GM18858 (cell line): ENCODE data around the gene KCNV2.
"Not testable (repeated sequence)": the region's sequence is repeated elsewhere in the genome, so short reads cannot be mapped to it uniquely, and the experiment has no call there.

Source experiments
- ATAC-seq: cut with Tn5 transposase; IDR thresholded peaks from one replicate; pipeline ENCODE4 v1.9.1; 2021; ENCODE audit not compliant: unreplicated experiment

KCNV2 gene

GRCh38 chr9:2717385-2717784 is at the start of gene KCNV2:
Gene KCNV2 (plus strand): TSS chr9:2717510. CDS start chr9:2717740, 230 bp downstream.
- ATAC-seq = no peak

DNA sequence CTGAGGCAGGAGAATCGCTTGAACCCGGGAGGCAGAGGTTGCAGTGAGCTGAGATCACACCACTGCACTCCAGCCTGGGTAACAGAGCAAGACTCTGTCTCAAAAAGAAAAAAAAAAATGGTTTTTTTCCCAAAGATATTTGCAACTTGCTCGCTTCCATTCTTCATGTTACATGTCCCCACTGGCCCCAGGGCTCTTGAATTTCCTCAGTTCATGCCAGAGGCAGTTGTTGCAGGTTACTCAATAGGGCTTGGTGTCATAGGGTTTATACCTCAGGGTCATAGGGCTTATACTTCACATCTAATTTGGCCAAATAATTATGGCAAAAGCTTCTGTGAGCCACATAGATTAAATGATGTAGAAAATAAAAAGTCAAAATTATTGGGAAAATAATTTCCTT is 44.1 kb upstream of the KCNV2 start:
- ATAC-seq = no peak

DNA sequence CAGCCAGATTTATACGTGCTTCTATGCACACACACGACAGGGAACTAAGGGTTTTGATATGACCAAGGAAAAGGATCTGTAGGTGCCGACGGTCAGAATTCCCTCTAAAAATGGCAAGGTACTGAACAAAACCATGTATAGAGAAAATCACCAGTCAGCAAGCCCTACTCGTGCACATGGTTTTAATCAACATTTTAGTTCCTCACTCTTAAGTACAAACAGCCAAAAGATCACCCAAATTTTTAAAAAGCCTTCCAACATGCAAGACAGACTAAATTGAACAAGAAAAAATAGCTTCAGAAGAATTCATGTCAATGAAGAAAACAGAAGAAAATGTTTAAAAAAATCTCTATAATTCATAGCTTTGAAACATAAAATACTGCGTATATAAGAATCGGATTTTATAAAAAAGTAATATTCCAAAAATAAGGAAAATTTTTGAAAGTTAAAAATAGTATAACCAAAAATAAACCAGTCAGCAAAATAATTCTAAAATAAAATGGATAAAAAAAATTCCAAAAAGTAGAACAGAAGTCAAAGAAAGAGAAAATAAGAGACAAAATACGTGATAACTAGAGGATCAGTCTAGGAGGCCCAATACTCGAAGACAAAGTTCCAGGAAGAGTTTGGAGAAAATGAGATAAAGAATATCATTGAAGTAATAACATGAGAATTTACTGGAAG is 43.0 kb upstream of the KCNV2 start:
- no peak for ATAC-seq

DNA sequence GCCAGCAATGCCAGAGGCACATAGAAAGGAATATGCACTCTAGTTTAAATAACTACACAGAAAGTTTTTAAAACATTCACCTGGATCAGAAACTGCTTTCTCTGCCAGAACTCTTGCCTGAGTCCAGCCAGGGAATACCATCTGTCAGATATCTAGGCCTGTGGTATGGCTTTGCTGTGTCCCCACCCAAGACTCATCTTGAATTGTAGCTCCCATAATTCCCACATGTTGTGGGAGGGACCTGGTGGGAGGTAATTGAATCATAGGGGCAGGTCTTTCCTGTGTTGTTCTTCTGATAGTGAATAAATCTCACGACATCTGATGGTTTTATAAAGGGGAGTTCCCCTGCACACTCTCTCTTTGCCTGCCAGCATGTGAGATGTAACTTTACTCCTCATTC is 41.5 kb upstream of the KCNV2 start:
- ATAC-seq = no peak

- ATAC-seq = no peak
Measured at GRCh38 chr9:2676466-2676865, 40.8 kb upstream of the KCNV2 start.

DNA sequence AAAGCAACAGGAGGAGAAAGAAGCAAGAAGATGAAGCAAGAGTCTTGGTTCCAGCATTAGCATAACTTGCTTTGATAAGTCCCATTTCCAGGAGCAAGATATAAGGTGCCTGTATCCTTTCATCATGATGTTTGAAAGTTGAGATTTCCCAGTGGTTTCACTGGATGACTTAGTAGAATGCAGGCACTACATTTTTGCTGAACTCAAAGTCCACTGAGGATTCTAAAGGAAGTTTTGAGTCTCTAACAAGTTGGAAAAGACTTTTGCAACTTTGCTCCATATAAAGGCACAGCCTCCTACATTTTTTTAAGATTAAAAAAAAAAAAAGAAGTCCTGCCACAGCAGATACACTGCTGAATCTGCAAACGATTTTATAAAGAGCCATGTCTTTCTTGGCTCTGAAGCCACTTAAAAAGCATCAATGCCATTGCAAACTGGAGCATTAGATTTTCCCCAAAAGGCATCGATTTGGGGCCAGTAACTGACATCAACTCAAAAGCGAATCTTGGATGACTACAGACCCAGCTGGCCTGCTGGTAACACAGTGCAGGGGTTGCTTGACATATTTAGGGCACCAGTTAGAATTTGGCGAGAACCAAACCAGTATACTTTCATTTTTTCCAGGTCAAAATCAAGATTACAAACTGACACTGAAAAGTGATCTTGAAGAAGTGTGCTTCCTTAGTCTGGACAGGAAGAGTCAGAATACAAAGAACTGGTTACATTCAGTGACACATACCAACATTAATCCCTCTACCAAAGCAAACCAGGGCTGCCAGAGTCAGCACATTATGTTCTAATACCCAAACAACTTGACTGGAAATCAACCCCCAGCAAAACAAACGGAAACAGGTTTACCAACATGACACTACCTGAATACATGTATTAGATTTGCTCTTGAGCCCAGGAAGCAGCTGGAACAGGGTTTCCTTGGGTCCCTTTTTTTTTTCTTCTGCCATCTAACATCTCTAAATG is 39.1 kb upstream of the KCNV2 start:
- no peak for ATAC-seq

DNA sequence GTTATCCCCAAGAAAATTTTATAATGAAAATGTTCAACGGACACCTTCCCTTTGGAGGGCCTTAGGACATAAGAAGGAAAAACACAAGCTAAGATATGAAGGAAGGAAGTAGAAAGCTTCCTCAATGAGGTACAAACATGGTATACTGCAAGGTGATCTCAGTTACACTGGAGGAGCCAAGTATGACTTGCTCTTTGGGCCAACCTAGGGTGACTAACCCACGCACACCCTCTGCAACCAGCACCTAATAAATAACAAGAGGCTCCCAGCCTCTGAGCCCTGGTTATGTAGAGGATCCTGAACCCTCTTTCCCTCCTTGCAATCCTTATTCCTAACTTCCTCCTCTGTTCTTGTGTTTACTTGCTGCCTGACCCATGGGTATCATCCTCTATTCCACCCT is 38.3 kb upstream of the KCNV2 start:
- no peak for ATAC-seq

- ATAC-seq = no peak
Measured at GRCh38 chr9:2681981-2682380, 35.3 kb upstream of the KCNV2 start.

GRCh38 chr9:2686911-2687310 is 30.4 kb upstream of the KCNV2 start:
- ATAC-seq = no peak

- ATAC-seq = no peak
Measured at GRCh38 chr9:2688636-2689035, 28.7 kb upstream of the KCNV2 start.

GRCh38 chr9:2691212-2691611 is 26.1 kb upstream of the KCNV2 start:
- no peak for ATAC-seq

DNA sequence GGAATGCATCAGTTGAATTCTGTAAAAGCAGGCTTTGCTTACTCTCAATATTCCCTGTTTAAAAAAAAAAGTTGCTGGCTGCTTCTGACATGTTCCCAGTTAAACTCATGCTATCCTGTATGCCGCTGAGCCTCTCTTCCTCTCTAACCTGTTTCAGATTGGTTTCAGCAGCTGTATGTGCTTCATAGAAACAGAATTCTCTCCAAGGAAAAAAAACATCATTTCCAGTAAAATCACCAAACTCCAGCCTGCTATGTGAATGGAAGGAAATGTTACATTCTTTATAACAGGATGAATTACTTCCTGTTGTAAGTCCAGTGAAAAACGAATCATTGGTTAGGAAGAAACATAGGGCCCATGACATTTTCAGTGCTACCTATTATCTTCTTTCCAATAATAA is 25.7 kb upstream of the KCNV2 start:
- ATAC-seq = no peak

DNA sequence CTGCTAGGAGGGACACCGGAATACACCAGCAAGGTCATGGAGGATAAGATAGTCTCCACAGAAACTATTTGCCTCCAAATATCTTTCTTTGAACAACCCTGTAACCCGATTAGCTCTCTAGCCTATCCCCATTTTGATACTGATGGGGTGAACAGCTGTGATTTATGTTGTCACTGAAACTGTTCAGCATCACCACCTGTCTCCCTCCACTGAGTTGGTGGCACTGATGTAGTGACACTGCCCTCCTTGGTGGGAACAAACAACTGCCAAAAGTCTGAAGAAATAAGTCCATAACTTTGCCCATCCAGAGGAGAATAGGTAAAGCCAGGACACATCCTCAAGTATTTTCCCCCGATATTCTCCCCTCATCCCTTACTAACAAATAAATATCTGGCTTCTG is 24.3 kb upstream of the KCNV2 start:
- ATAC-seq = no peak

DNA sequence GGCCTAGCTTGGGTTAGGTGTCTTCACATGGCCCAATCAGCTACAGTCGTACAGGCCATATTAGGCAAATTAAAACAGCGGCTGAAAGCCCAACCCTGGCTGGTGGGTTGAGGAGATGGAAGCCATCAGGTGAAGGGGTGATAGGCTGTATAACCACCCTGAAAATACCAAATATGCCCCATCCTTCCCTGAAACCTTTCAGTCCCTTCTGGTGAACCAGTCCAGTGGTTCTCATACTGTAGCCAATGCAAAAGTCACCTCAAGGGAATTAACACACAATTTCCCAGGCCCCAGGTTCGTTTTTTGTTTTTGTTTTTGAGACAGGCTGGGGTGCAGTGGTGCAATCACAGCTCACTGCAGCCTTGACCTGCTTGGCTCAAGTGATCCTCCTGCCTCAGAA is 19.8 kb upstream of the KCNV2 start:
- peak; percentile 95 for ATAC-seq

DNA sequence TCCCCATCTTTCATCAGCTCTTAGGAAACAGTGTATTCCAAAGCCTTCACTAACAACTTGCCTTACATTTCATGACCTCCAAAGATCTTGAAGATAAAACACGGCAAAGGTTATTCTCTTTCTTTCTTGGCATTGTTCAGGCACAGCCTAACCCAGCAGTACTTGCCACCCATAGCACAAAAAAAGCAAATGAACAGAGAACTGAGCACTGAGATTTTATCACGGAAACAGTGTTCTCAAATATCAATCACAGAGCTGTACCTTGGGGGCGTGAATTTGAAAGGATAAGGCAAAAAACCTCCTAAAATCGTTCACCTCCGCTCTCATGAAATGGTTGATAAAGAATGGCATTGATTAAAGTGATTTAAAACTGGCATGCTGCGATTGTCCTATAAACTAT is 16.9 kb upstream of the KCNV2 start:
- no peak for ATAC-seq

- no peak for ATAC-seq
Measured at GRCh38 chr9:2700909-2701550, 16.3 kb upstream of the KCNV2 start.

DNA sequence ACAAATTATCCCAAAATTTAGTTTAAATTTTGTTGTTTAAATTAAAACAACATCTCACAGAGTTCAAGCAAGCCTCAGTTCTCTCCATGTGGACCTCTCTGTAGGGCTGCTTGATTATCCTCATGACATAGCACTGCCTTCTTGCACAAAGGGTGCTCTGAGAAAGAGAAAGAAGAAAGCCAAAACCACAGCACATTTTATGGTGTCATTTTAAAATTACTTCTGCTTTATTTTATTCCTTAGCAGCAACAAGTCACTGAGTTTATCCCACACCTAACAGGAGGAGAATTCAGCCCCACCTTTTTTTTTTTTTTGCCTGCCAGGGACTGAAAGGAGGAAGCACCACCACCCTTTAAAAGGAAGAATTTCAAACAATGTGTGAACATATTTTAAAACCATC is 12.8 kb upstream of the KCNV2 start:
- ATAC-seq = no peak

GRCh38 chr9:2707256-2707655 is 10.1 kb upstream of the KCNV2 start:
- not testable (repeated sequence) for ATAC-seq

GRCh38 chr9:2709645-2710101 is 7.6 kb upstream of the KCNV2 start:
- ATAC-seq = peak; percentile 52

GRCh38 chr9:2711716-2712115 is 5.6 kb upstream of the KCNV2 start:
- ATAC-seq = no peak

DNA sequence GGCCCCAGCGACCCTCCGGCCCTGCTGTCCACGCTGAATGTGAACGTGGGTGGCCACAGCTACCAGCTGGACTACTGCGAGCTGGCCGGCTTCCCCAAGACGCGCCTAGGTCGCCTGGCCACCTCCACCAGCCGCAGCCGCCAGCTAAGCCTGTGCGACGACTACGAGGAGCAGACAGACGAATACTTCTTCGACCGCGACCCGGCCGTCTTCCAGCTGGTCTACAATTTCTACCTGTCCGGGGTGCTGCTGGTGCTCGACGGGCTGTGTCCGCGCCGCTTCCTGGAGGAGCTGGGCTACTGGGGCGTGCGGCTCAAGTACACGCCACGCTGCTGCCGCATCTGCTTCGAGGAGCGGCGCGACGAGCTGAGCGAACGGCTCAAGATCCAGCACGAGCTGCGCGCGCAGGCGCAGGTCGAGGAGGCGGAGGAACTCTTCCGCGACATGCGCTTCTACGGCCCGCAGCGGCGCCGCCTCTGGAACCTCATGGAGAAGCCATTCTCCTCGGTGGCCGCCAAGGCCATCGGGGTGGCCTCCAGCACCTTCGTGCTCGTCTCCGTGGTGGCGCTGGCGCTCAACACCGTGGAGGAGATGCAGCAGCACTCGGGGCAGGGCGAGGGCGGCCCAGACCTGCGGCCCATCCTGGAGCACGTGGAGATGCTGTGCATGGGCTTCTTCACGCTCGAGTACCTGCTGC is 839 bp downstream of the KCNV2 start:
- ATAC-seq = no peak
